ENCODE results near the gene CIAO3. TPM values are rescaled to one million over a fixed set of nuclear protein-coding genes. Genes with fewer than 3 reads are reported as not detected.

CIAO3 gene
- total RNA-seq, 1 experiment from 2014 or later = 44.5 TPM

DNA sequence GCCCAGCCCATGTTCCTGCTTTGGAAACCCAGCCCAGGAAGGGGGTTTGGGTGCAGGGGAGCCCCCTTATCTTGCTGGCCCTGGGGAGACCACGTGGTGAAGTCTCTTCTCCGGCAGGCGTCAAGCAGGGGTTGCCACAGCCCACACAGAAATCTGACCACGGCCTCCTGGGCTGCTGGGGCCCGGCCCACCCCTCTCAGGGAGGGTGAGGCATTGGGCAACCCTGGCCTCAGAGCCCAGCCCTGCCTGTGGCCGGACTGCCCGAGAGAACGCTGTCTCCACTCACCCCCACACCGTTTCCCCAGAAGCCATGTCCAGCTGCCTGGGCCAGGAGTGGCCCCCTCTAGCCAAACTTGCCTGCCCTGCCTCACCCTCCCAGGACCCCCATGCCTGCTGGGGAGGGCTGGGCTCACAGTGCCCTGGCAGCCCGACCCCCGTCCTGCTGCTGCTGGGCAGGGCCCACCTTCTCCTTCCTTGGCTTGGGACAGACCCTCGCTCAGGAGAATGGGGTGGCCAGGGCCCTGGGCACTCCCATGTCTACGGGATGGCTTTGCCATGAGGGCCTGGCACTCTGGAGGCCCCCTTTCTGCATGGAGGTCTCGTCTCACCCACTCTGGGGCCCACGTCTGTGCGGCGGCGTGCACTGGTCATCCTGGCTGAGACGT lies 40.7 kb upstream of the CIAO3 start:
- Histone ChIP-seq H3K4me1 (0 out of 2 replicates have a peak, but pooled peaks cover 3% of the 10 kb centered on the region), H3K36me3 (ENCODE audit: control insufficient read depth, insufficient read depth, low read length) (peaks cover 1% of the 10 kb centered on the region; the same call in 1 of the 2 replicates), H3K9me3 (no peaks in the 10 kb centered on the region), H3K27me3 (replicated peaks; ENCODE audit: control insufficient read depth, insufficient read depth, low read length) (no peaks in the 10 kb centered on the region), H3K4me3 (ENCODE audit: low read depth, low read length) (no peak overlapping the region)
- Mint-ChIP-seq H3K4me3 (ENCODE audit: unreplicated experiment) (no peak overlapping the region), H3K9me3 (ENCODE audit: unreplicated experiment) (no peaks in the 10 kb centered on the region), H3K36me3 (ENCODE audit: insufficient read depth, unreplicated experiment) (peaks cover 19% of the 10 kb centered on the region), H3K4me1 (ENCODE audit: low read depth, unreplicated experiment) (no peaks in the 10 kb centered on the region), H3K27ac (ENCODE audit: unreplicated experiment) (no peak overlapping the region), H3K27me3 (ENCODE audit: insufficient read depth, unreplicated experiment) (no peaks in the 10 kb centered on the region)
- intact Hi-C loops (cut with micrococcal nuclease; ENCODE audit: unreplicated experiment) = loop anchor here (10.0 kb wide), 1 partner anchor 67 kb away; the partner anchor contains the start of gene METRN
- TF ChIP-seq, protein P1, sequence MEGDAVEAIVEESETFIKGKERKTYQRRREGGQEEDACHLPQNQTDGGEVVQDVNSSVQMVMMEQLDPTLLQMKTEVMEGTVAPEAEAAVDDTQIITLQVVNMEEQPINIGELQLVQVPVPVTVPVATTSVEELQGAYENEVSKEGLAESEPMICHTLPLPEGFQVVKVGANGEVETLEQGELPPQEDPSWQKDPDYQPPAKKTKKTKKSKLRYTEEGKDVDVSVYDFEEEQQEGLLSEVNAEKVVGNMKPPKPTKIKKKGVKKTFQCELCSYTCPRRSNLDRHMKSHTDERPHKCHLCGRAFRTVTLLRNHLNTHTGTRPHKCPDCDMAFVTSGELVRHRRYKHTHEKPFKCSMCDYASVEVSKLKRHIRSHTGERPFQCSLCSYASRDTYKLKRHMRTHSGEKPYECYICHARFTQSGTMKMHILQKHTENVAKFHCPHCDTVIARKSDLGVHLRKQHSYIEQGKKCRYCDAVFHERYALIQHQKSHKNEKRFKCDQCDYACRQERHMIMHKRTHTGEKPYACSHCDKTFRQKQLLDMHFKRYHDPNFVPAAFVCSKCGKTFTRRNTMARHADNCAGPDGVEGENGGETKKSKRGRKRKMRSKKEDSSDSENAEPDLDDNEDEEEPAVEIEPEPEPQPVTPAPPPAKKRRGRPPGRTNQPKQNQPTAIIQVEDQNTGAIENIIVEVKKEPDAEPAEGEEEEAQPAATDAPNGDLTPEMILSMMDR (IDR thresholded peaks at IDR 0.05; ENCODE audit: insufficient read depth in 1 of 2, low read depth in 1 of 2, low read length in 1 of 2, severe bottlenecking in 1 of 2, unreplicated experiment in 1 of 2) = no peak
- CTCF ChIA-PET = no interaction called here
- POLR2A ChIA-PET = no interaction called here
- DNase-seq = no peak
- BruUV-seq (replicated peaks) = no TSS peak

DNA sequence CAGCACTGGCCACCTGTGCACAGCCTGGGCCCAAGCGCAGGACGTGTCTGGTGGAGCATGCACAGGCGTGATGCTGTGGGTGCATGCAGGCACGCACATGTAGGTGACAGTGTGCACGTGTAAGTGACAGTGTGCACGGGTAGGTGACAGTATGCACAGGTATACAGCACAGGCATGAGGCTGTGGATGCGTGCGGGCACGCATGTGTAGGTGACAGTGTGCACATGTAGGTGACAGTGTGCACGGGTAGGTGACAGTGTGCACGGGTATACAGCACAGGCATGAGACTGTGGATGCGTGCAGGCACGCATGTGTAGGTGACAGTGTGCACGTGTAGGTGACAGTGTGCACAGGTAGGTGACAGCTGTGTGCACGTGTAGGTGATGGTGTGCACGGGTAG lies 39.5 kb upstream of the CIAO3 start:
- intact Hi-C loops (cut with micrococcal nuclease; ENCODE audit: unreplicated experiment) = loop anchor here (10.0 kb wide), 1 partner anchor 65 kb away; the partner anchor contains the start of gene METRN
- BruUV-seq (replicated peaks) = no TSS peak
- Histone ChIP-seq H3K36me3 (ENCODE audit: control insufficient read depth, insufficient read depth, low read length) (no peaks in the 10 kb centered on the region), H3K4me1 (0 out of 2 replicates have a peak, but pooled peaks cover 3% of the 10 kb centered on the region), H3K27me3 (replicated peaks; ENCODE audit: control insufficient read depth, insufficient read depth, low read length) (no peaks in the 10 kb centered on the region), H3K4me3 (ENCODE audit: low read depth, low read length) (no peak overlapping the region), H3K9me3 (no peaks in the 10 kb centered on the region)
- H3K36me3 Mint-ChIP-seq (ENCODE audit: insufficient read depth, unreplicated experiment) = peaks cover 19% of the 10 kb centered on the region
- no peak for DNase-seq
- no peak overlapping the region for H3K27ac Mint-ChIP-seq (ENCODE audit: unreplicated experiment)
- H3K4me1 Mint-ChIP-seq (ENCODE audit: low read depth, unreplicated experiment) = no peaks in the 10 kb centered on the region
- H3K27me3 Mint-ChIP-seq (ENCODE audit: insufficient read depth, unreplicated experiment) = no peaks in the 10 kb centered on the region
- POLR2A ChIA-PET = no interaction called here
- TF ChIP-seq, protein P1 (IDR thresholded peaks at IDR 0.05; ENCODE audit: insufficient read depth in 1 of 2, low read depth in 1 of 2, low read length in 1 of 2, severe bottlenecking in 1 of 2, unreplicated experiment in 1 of 2) = no peak
- no peak overlapping the region for H3K4me3 Mint-ChIP-seq (ENCODE audit: unreplicated experiment)
- CTCF ChIA-PET = no interaction called here
- no peaks in the 10 kb centered on the region for H3K9me3 Mint-ChIP-seq (ENCODE audit: unreplicated experiment)

DNA sequence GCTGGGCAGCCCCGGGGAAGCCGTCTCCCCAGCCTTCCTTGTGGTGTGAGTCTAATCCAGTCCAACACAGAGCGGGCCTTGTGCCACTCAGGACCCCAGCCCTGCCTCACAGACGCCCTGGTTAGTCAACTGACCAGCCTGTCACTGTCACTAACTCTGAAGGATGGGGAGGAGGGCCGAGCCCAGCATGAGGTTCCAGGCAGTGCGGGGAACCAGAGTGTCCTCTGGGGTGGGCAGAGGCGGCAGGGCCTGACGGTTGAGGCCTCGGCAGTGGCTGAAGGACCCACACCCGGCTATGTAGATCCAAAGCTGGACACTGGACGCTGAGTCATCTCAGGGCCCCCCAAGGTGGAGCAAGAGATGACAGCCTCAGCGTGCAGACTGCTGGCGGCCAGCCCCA lies 38.8 kb upstream of the CIAO3 start:
- Mint-ChIP-seq H3K27me3 (ENCODE audit: insufficient read depth, unreplicated experiment) (no peaks in the 10 kb centered on the region), H3K36me3 (ENCODE audit: insufficient read depth, unreplicated experiment) (peaks cover 19% of the 10 kb centered on the region), H3K4me1 (ENCODE audit: low read depth, unreplicated experiment) (no peaks in the 10 kb centered on the region), H3K27ac (ENCODE audit: unreplicated experiment) (no peak overlapping the region), H3K4me3 (ENCODE audit: unreplicated experiment) (no peak overlapping the region), H3K9me3 (ENCODE audit: unreplicated experiment) (no peaks in the 10 kb centered on the region)
- no peak for DNase-seq
- H3K9me3 ChIP-seq = no peaks in the 10 kb centered on the region
- TF ChIP-seq, protein P1 (IDR thresholded peaks at IDR 0.05; ENCODE audit: insufficient read depth in 1 of 2, low read depth in 1 of 2, low read length in 1 of 2, severe bottlenecking in 1 of 2, unreplicated experiment in 1 of 2) = no peak
- H3K36me3 ChIP-seq (ENCODE audit: control insufficient read depth, insufficient read depth, low read length) = no peaks in the 10 kb centered on the region
- ChIA-PET CTCF (no interaction called here), POLR2A (no interaction called here)
- no peaks in the 10 kb centered on the region for H3K27me3 ChIP-seq (replicated peaks; ENCODE audit: control insufficient read depth, insufficient read depth, low read length)
- H3K4me3 ChIP-seq (ENCODE audit: low read depth, low read length) = no peak overlapping the region
- 0 out of 2 replicates have a peak, but pooled peaks cover 3% of the 10 kb centered on the region for H3K4me1 ChIP-seq
- intact Hi-C loops (cut with micrococcal nuclease; ENCODE audit: unreplicated experiment) = no loop called here
- BruUV-seq (replicated peaks) = no TSS peak
